Esophagus muscularis mucosa (tissue), 4 donors: ENCODE measurements around the gene NRXN2.

Experiments
- CTCF ChIP-seq, 3 experiments: fragments of 200-600 bp in 2 of 3; fragments of 450-650 bp in 1 of 3; sonication (generic) in 2 of 3; IDR thresholded peaks; one replicate each; pipeline ENCODE4 v1.5.1; 2017 to 2019; ENCODE audit warnings: antibody characterized with exemption in 3 of 3, mild to moderate bottlenecking in 2 of 3, moderate library complexity in 1 of 3
- EP300 ChIP-seq: sonication (generic); formaldehyde crosslinking; IDR thresholded peaks from one replicate; pipeline ENCODE4 v1.6.1; 2017; ENCODE audit warnings: antibody characterized with exemption
- POLR2AphosphoS5 ChIP-seq, 2 donors: sonication (generic); formaldehyde crosslinking; IDR thresholded peaks; one replicate each; pipeline ENCODE4 v1.6.1; 2017; ENCODE audit warnings: antibody characterized with exemption in 2 of 2

- TF ChIP-seq POLR2AphosphoS5 (IDR thresholded peaks at IDR 0.05) (no peak), CTCF (IDR thresholded peaks at IDR 0.05) (no peak), EP300 (no peak)
These were observed 90.3 kb downstream of the NRXN2 start for GRCh38 chr11:64632654-64633053.
